Left ventricle myocardium inferior (tissue), 1 donor: ENCODE results near the gene CPNE8. TPM values are rescaled to one million over a fixed set of nuclear protein-coding genes. Genes with fewer than 3 reads are reported as not detected.

ENCODE experiments used
- DNase-seq: peaks from one replicate; pipeline ENCODE4 v3.0.0-alpha.2; 2020
- H3K27ac ChIP-seq: fragments of 200-600 bp; replicated peaks from 2 replicates; pipeline ENCODE4 v1.8.0; 2021
- H3K27me3 ChIP-seq: fragments of 200-600 bp; 2 replicates; pipeline ENCODE4 v1.8.0; 2021; ENCODE audit warnings: low read depth
- H3K36me3 ChIP-seq: fragments of 200-600 bp; 2 replicates; pipeline ENCODE4 v1.8.0; 2021
- H3K4me1 ChIP-seq: fragments of 200-600 bp; 2 replicates; pipeline ENCODE4 v1.8.0; 2021
- H3K4me3 ChIP-seq: fragments of 200-600 bp; 2 replicates; pipeline ENCODE4 v1.8.0; 2021; ENCODE audit warnings: mild to moderate bottlenecking, moderate library complexity
- H3K9me3 ChIP-seq: fragments of 200-600 bp; replicated peaks from 2 replicates; pipeline ENCODE4 v1.8.0; 2021
- intact Hi-C: fragments of 100-400 bp; cut with micrococcal nuclease; formaldehyde crosslinking; loops from one replicate; pipeline ENCODE4 v1.11.0; 2022
- total RNA-seq: library from RNA; stranded (reverse); fragmentation: NEBNext Ultra II Directional; extraction: Animal tissue kit (Norgen Biotek cat#: 25700); gene quantifications from one replicate; pipeline ENCODE4 v1.2.1, GENCODE V29; 2021
- TF ChIP-seq, protein P1 (sequence below): fragments of 200-600 bp; IDR thresholded peaks from 2 replicates; pipeline ENCODE4 v1.8.0; 2021; ENCODE audit warnings: antibody characterized with exemption, mild to moderate bottlenecking, borderline replicate concordance
- donor health status: DM: no; HTN: yes; CAD: no; lungs with severe emphysema.

CPNE8 gene
- total RNA-seq, 1 donor from 2014 or later, result 7.2 TPM

DNA sequence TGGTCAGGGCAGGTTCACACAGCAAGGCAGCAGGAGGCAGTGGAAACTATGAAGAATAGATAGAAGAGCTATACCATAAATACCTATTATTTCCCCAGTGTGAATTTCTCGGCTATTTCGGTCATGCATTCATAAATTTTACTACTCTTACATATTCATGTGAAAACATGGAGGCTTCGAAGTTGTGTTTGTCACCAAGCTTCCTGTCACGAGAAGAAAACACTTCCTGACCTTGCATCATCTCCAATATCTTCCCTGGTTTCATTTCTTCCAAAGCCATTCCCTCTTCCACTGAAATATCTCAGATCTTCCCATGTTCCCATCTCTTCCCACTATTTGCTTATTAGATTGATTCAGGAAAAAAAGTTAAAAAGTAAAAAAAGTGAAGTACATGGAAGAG is 80.4 kb downstream of the CPNE8 start:
- Histone ChIP-seq H3K27me3 (no peaks in the 10 kb centered on the region), H3K36me3 (peaks cover 8% of the 10 kb centered on the region), H3K27ac (no peak overlapping the region), H3K9me3 (no peaks in the 10 kb centered on the region), H3K4me1 (no peaks in the 10 kb centered on the region), H3K4me3 (no peak overlapping the region)
- TF ChIP-seq, protein P1, sequence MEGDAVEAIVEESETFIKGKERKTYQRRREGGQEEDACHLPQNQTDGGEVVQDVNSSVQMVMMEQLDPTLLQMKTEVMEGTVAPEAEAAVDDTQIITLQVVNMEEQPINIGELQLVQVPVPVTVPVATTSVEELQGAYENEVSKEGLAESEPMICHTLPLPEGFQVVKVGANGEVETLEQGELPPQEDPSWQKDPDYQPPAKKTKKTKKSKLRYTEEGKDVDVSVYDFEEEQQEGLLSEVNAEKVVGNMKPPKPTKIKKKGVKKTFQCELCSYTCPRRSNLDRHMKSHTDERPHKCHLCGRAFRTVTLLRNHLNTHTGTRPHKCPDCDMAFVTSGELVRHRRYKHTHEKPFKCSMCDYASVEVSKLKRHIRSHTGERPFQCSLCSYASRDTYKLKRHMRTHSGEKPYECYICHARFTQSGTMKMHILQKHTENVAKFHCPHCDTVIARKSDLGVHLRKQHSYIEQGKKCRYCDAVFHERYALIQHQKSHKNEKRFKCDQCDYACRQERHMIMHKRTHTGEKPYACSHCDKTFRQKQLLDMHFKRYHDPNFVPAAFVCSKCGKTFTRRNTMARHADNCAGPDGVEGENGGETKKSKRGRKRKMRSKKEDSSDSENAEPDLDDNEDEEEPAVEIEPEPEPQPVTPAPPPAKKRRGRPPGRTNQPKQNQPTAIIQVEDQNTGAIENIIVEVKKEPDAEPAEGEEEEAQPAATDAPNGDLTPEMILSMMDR, result no peak
- DNase-seq, result no peak
- intact Hi-C loops, result no loop called here

- no peak for DNase-seq
- TF ChIP-seq, protein P1, result no peak
- Histone ChIP-seq H3K4me3 (no peak overlapping the region), H3K36me3 (peaks cover 8% of the 10 kb centered on the region), H3K9me3 (no peaks in the 10 kb centered on the region), H3K4me1 (no peaks in the 10 kb centered on the region), H3K27me3 (no peaks in the 10 kb centered on the region), H3K27ac (no peak overlapping the region)
- intact Hi-C loops, result no loop called here
Observed at GRCh38 chr12:38823738-38824137, 81.7 kb downstream of the CPNE8 start.

DNA sequence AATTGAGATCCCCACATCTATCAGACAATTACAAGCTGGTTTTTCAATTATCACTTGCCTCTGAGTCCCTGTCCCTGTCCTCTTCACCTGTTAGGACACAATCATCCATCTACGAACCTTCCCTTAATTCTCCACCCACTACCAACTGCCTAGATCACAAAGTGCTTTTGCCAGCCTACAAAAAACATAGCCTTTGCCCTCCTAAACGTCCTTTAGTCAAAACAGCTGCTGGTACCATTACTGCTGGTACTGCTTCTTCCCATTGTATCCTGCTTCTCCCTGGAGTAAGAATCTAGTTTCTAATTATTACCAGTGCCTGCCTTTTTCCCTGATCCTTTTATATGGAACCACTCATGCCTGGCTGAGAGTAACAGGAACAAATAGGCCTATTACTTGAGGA is 82.1 kb downstream of the CPNE8 start:
- H3K4me1 ChIP-seq, result no peaks in the 10 kb centered on the region
- no peak for DNase-seq
- TF ChIP-seq, protein P1, result no peak
- no peak overlapping the region for H3K27ac ChIP-seq
- H3K9me3 ChIP-seq, result no peaks in the 10 kb centered on the region
- H3K36me3 ChIP-seq, result peaks cover 8% of the 10 kb centered on the region
- no peaks in the 10 kb centered on the region for H3K27me3 ChIP-seq
- no peak overlapping the region for H3K4me3 ChIP-seq
- intact Hi-C loops, result no loop called here

GRCh38 chr12:38817942-38818341 is 87.4 kb downstream of the CPNE8 start:
- Histone ChIP-seq H3K36me3 (no peaks in the 10 kb centered on the region), H3K4me1 (no peaks in the 10 kb centered on the region), H3K27me3 (no peaks in the 10 kb centered on the region), H3K9me3 (no peaks in the 10 kb centered on the region), H3K27ac (no peak overlapping the region), H3K4me3 (no peak overlapping the region)
- TF ChIP-seq, protein P1, result no peak
- intact Hi-C loops, result no loop called here
- DNase-seq, result no peak

- Histone ChIP-seq H3K9me3 (peaks cover 16% of the 10 kb centered on the region), H3K27ac (no peak overlapping the region), H3K36me3 (peaks cover 10% of the 10 kb centered on the region), H3K27me3 (no peaks in the 10 kb centered on the region), H3K4me3 (no peak overlapping the region), H3K4me1 (no peaks in the 10 kb centered on the region)
- TF ChIP-seq, protein P1, result no peak
- DNase-seq, result no peak
- intact Hi-C loops, result no loop called here
Observed at GRCh38 chr12:38813923-38814322, 91.5 kb downstream of the CPNE8 start.

GRCh38 chr12:38811814-38812356 is 93.5 kb downstream of the CPNE8 start:
- Histone ChIP-seq H3K4me3 (no peak overlapping the region), H3K9me3 (peaks cover 19% of the 10 kb centered on the region), H3K27ac (no peak overlapping the region), H3K27me3 (no peaks in the 10 kb centered on the region), H3K4me1 (no peaks in the 10 kb centered on the region), H3K36me3 (peaks cover 10% of the 10 kb centered on the region)
- DNase-seq, result no peak
- TF ChIP-seq, protein P1, result no peak
- intact Hi-C loops, result no loop called here
